Liver (tissue), 9 donors: Measurements from ENCODE around the gene IFT81. TPM values are rescaled to one million over a fixed set of nuclear protein-coding genes. Genes with fewer than 3 reads are reported as not detected.

Experiments
- DNase-seq: peaks from one replicate; pipeline ENCODE4 v3.0.0-alpha.2; 2017; ENCODE audit warnings: low spot score
- H3K27ac ChIP-seq, 2 donors: one replicate each; pipeline ENCODE4 v1.7.0; 2013; ENCODE audit warnings: inconsistent platforms in 2 of 2, low read length in 2 of 2, control low read depth in 1 of 2, low read depth in 1 of 2, mild to moderate bottlenecking in 1 of 2
- H3K27me3 ChIP-seq, 4 donors: one replicate each; pipeline versions ENCODE4 v1.6.1 to v1.7.0; 2013; ENCODE audit warnings: low read length in 3 of 4, inconsistent platforms in 1 of 4, mild to moderate bottlenecking in 1 of 4, moderate library complexity in 1 of 4; ENCODE audit not compliant: control insufficient read depth in 4 of 4, insufficient read depth in 4 of 4
- H3K36me3 ChIP-seq, 4 donors: one replicate each; pipeline versions ENCODE4 v1.6.1 to v1.7.0; 2013; ENCODE audit warnings: low read length in 3 of 4, mild to moderate bottlenecking in 3 of 4, low read depth in 1 of 4, moderate library complexity in 1 of 4; ENCODE audit not compliant: control insufficient read depth in 4 of 4, insufficient read depth in 3 of 4
- H3K4me1 ChIP-seq, 4 donors: one replicate each; pipeline versions ENCODE4 v1.6.1 to v1.7.0; 2013; ENCODE audit warnings: low read length in 3 of 4, mild to moderate bottlenecking in 3 of 4, moderate library complexity in 1 of 4; ENCODE audit not compliant: control insufficient read depth in 4 of 4, insufficient read depth in 4 of 4
- H3K4me3 ChIP-seq, 3 donors: one replicate each; pipeline versions ENCODE4 v1.6.1 to v1.7.0; 2013; ENCODE audit warnings: low read length in 3 of 3, control low read depth in 1 of 3, low read depth in 1 of 3, mild to moderate bottlenecking in 1 of 3
- H3K9ac ChIP-seq, 2 donors: one replicate each; pipeline ENCODE4 v1.7.0; 2013; ENCODE audit warnings: low read length in 2 of 2, mild to moderate bottlenecking in 2 of 2, moderate library complexity in 2 of 2, control low read depth in 1 of 2, low read depth in 1 of 2
- H3K9me3 ChIP-seq, 4 donors: one replicate each; pipeline versions ENCODE4 v1.6.1 to v1.7.0; 2013; ENCODE audit warnings: low read length in 3 of 4; ENCODE audit not compliant: control insufficient read depth in 4 of 4
- ATF3 ChIP-seq: IDR thresholded peaks from 2 replicates; pipeline ENCODE4 v1.6.1; 2016; ENCODE audit warnings: antibody characterized with exemption
- CTCF ChIP-seq: fragments of 150-350 bp; IDR thresholded peaks from 2 replicates; pipeline ENCODE4 v1.5.1; 2017; ENCODE audit warnings: improper control_type of control experiment, low read depth, low read length; ENCODE audit not compliant: missing input control
- EGR1 ChIP-seq, 2 donors: IDR thresholded peaks; 2 replicates each; pipeline ENCODE4 v1.6.1; 2016 to 2018; ENCODE audit warnings: antibody characterized with exemption in 2 of 2, low read depth in 2 of 2
- FOXA1 ChIP-seq: IDR thresholded peaks from 2 replicates; pipeline ENCODE4 v1.6.1; 2016; ENCODE audit warnings: antibody characterized with exemption
- JUND ChIP-seq, 2 donors: IDR thresholded peaks; 2 replicates each; pipeline ENCODE4 v1.6.1; 2016; ENCODE audit warnings: antibody characterized with exemption in 2 of 2
- MAX ChIP-seq: IDR thresholded peaks from 2 replicates; pipeline ENCODE4 v1.6.1; 2016; ENCODE audit warnings: antibody characterized with exemption
- REST ChIP-seq: IDR thresholded peaks from 2 replicates; pipeline ENCODE4 v1.6.1; 2016; ENCODE audit warnings: antibody characterized with exemption, mild to moderate bottlenecking
- YY1 ChIP-seq: IDR thresholded peaks from 2 replicates; pipeline ENCODE4 v1.6.1; 2016; ENCODE audit warnings: antibody characterized with exemption, mild to moderate bottlenecking
- ZBTB33 ChIP-seq: IDR thresholded peaks from 2 replicates; pipeline ENCODE4 v1.6.1; 2016; ENCODE audit warnings: antibody characterized with exemption
- WGBS: extraction: QIAGEN DNeasy Blood & Tissue Kit; methylation state at CpG from one replicate; pipeline ENCODE4 v1.1.7; 2013; 5-methylcytosine and 5-hydroxymethylcytosine counted together
- polyA plus RNA-seq, 2 donors: library from polyadenylated mRNA; stranded (reverse) in 1 of 2; unstranded in 1 of 2; fragments of 200-250 nt in 1 of 2; fragments of >200 nt in 1 of 2; fragmentation: Nextera tagmentation in 1 of 2; extraction: Ambion mirVana in 1 of 2; gene quantifications; one replicate each; pipeline versions ENCODE4 v1.2.1 to v1.2.3, GENCODE V29; 2013 to 2015
- total RNA-seq, 2 donors: library from RNA; depleted of rRNA; stranded (reverse); fragments of >200 nt; gene quantifications; one replicate each; pipeline ENCODE4 v1.2.3, GENCODE V29; 2014
- donor health status: healthy.
- donor health status: healthy.
- donor health status: healthy.
- donor health status: healthy.
- donor health status: healthy.

The IFT81 gene
- total and polyA plus RNA-seq, 4 donors, result 1.9 to 4.9 (median 2.8) TPM

- TF ChIP-seq REST, result peak; percentile 15
- no peak for TF ChIP-seq ZBTB33
Measured at GRCh38 chr12:110230655-110231054, 106.5 kb downstream of the IFT81 start (continued).

GRCh38 chr12:110233212-110233903, 109.2 kb downstream of the IFT81 start:
- no peak for TF ChIP-seq REST
- TF ChIP-seq MAX, result no peak
- no peak for TF ChIP-seq ATF3
- no peak for TF ChIP-seq YY1
- no peak for TF ChIP-seq EGR1 (IDR thresholded peaks at IDR 0.05; ENCODE audit: low read depth in 2 of 2)
- Histone ChIP-seq H3K9ac (no peak overlapping the region), H3K27ac (no peak overlapping the region), H3K9me3 (no peaks in the 10 kb centered on the region), H3K27me3 (no peaks in the 10 kb centered on the region), H3K4me1 (peaks cover 0 to 16% (median 10%) of the 10 kb centered on the region in 4 donors), H3K4me3 (no peak overlapping the region), H3K36me3 (no peaks in the 10 kb centered on the region)
- no peak for DNase-seq
- 80% methylated on average over 6 of the region's 6 CpGs for WGBS

GRCh38 chr12:110234331-110234751, 110.2 kb downstream of the IFT81 start:
- WGBS, result 63% methylated on average over 2 of the region's 2 CpGs
- no peak for TF ChIP-seq CTCF
- no peak for TF ChIP-seq FOXA1
- no peak for TF ChIP-seq JUND (IDR thresholded peaks at IDR 0.05)
- no peak for TF ChIP-seq ZBTB33
- no peak for TF ChIP-seq REST

More at GRCh38 chr12:110234331-110234751, 110.2 kb downstream of the IFT81 start:
- Histone ChIP-seq H3K27ac (no peak overlapping the region), H3K27me3 (no peaks in the 10 kb centered on the region), H3K9me3 (no peaks in the 10 kb centered on the region), H3K4me3 (no peak overlapping the region), H3K4me1 (peaks cover 0 to 16% (median 10%) of the 10 kb centered on the region in 4 donors), H3K36me3 (no peaks in the 10 kb centered on the region), H3K9ac (peak overlapping the region in 1 of 2 donors; percentile 53)
- no peak for DNase-seq
